ENCODE data around the gene AFAP1.

The AFAP1 gene

DNA sequence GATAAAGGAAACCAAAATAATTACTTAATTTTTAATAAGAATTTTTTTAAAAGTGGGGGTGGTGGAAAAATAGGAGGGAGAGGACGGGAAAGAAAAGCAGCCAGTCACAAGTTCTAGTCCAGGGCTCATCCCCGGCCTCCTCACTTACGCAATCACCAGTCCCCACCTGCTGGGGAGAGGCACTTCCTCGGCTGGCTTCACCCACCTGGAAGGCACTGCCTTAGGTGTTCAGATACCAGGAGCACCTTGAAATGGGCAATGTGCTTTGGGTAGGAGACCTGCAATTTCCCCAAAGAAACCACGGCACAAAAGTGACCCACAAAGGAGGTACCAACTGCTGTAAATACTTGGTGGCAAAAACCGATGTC lies 23.8 kb downstream of the AFAP1 start:
- Histone ChIP-seq H3K36me3 (no peaks in the 10 kb centered on the region), H3K4me1 (ENCODE audit: control insufficient read depth in 1 of 2, insufficient read depth in 1 of 2, low read depth in 1 of 2, low read length in 1 of 2) (peaks cover 0 to 7% of the 10 kb centered on the region in 2 experiments), H3K9me3 (no peaks in the 10 kb centered on the region), H3K27me3 (peaks cover 4% of the 10 kb centered on the region), H3K4me3 (ENCODE audit: low read depth in 1 of 2, low read length in 1 of 2) (no peak overlapping the region), H3K27ac (no peak overlapping the region)
- TF ChIP-seq, protein P1, sequence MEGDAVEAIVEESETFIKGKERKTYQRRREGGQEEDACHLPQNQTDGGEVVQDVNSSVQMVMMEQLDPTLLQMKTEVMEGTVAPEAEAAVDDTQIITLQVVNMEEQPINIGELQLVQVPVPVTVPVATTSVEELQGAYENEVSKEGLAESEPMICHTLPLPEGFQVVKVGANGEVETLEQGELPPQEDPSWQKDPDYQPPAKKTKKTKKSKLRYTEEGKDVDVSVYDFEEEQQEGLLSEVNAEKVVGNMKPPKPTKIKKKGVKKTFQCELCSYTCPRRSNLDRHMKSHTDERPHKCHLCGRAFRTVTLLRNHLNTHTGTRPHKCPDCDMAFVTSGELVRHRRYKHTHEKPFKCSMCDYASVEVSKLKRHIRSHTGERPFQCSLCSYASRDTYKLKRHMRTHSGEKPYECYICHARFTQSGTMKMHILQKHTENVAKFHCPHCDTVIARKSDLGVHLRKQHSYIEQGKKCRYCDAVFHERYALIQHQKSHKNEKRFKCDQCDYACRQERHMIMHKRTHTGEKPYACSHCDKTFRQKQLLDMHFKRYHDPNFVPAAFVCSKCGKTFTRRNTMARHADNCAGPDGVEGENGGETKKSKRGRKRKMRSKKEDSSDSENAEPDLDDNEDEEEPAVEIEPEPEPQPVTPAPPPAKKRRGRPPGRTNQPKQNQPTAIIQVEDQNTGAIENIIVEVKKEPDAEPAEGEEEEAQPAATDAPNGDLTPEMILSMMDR (IDR thresholded peaks at IDR 0.05) = no peak

DNA sequence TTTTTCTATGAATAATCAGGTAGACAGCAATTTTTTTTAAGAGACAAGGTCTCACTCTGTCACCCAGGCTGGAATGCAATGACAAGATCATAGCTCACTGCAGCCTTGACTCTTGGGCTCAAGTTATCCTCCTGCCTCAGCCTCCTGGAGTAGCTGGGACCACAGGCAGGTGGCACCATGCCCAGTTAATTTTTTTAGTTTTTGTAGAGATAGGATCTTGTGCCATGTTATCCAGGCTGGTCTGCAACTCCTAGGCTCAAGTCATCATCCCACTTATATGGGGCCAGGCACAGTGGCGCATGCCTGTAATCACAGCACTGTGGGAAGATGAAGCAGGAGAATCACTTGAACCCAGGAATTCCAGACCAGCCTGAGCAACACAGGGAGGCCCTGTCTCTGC lies 26.8 kb downstream of the AFAP1 start:
- H3K4me1 ChIP-seq (ENCODE audit: control insufficient read depth in 1 of 2, insufficient read depth in 1 of 2, low read depth in 1 of 2, low read length in 1 of 2) = peaks cover 0 to 34% of the 10 kb centered on the region in 2 experiments
- H3K4me3 ChIP-seq (ENCODE audit: low read depth in 1 of 2, low read length in 1 of 2) = no peak overlapping the region
- H3K9me3 ChIP-seq = no peaks in the 10 kb centered on the region
- no peak overlapping the region for H3K27ac ChIP-seq
- H3K36me3 ChIP-seq = no peaks in the 10 kb centered on the region
- TF ChIP-seq, protein P1 (IDR thresholded peaks at IDR 0.05) = no peak
- peaks cover 7% of the 10 kb centered on the region for H3K27me3 ChIP-seq

DNA sequence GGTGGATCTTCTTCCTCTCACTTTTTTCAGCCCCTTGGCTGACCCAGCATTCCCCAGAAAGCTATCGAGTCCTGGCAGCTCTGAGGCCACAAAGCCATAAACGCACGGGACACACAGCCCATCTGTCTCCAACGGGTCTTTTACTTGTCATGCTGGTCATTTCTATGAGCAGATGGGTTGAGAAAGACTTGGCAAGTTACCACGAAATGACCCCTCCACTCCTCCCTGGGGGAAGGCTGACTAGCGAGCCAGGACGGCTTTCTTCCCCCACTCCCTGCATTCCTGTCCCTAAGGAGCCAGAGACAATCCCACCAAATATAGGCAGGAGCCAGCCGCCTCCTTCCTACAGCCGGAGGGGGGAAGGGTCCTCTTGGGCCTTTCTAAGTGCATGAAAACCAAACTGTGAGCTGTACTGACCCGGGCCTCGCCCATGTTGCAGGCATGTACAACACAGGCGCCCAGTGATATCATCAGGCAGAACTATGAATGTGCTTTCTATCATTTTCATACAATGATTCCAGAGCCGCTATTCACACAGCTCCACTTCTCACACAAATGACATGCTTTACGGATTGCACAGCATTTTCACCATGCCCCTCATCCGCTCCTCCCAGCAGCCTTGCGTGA lies 28.6 kb downstream of the AFAP1 start:
- Histone ChIP-seq H3K36me3 (no peaks in the 10 kb centered on the region), H3K27ac (peak overlapping the region; percentile 47), H3K4me3 (ENCODE audit: low read depth in 1 of 2, low read length in 1 of 2) (no peak overlapping the region), H3K27me3 (peaks cover 7% of the 10 kb centered on the region), H3K9me3 (no peaks in the 10 kb centered on the region), H3K4me1 (ENCODE audit: control insufficient read depth in 1 of 2, insufficient read depth in 1 of 2, low read depth in 1 of 2, low read length in 1 of 2) (peaks cover 0 to 34% of the 10 kb centered on the region in 2 experiments)
- TF ChIP-seq, protein P1 (IDR thresholded peaks at IDR 0.05) = no peak

DNA sequence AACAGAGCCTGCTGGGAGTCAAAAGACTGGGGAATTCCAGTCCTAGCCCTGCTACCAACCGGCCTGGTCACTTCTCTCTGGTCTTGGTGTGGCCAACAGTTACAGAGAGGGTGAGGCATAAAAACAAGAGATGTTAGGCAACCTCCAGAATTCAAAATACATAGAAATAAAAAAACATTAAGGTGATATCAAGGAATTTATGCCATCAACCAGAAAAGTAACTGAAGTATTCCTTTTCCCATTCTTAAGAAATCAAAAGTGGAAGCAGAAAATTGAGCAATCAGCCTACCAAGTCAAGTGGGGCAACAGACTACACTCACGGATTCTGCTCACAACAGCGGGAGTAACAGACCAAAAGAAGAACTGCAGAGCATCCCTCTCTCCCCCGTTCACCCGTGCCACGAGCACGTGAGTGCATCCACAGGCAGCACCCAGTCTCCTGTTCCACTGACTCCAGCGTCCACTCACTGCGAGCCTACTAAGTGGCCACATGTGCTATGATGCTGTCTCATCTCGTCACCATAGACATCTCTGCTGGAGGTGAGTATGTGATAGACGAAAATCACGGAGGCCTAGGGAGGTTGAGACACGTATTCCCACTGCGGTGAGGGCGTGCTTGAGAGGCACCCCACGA lies 29.3 kb downstream of the AFAP1 start:
- Histone ChIP-seq H3K27me3 (peaks cover 7% of the 10 kb centered on the region), H3K4me3 (ENCODE audit: low read depth in 1 of 2, low read length in 1 of 2) (no peak overlapping the region), H3K27ac (peak overlapping the region; percentile 47), H3K4me1 (ENCODE audit: control insufficient read depth in 1 of 2, insufficient read depth in 1 of 2, low read depth in 1 of 2, low read length in 1 of 2) (peaks cover 0 to 34% of the 10 kb centered on the region in 2 experiments), H3K36me3 (no peaks in the 10 kb centered on the region), H3K9me3 (no peaks in the 10 kb centered on the region)
- TF ChIP-seq, protein P1 (IDR thresholded peaks at IDR 0.05) = no peak

DNA sequence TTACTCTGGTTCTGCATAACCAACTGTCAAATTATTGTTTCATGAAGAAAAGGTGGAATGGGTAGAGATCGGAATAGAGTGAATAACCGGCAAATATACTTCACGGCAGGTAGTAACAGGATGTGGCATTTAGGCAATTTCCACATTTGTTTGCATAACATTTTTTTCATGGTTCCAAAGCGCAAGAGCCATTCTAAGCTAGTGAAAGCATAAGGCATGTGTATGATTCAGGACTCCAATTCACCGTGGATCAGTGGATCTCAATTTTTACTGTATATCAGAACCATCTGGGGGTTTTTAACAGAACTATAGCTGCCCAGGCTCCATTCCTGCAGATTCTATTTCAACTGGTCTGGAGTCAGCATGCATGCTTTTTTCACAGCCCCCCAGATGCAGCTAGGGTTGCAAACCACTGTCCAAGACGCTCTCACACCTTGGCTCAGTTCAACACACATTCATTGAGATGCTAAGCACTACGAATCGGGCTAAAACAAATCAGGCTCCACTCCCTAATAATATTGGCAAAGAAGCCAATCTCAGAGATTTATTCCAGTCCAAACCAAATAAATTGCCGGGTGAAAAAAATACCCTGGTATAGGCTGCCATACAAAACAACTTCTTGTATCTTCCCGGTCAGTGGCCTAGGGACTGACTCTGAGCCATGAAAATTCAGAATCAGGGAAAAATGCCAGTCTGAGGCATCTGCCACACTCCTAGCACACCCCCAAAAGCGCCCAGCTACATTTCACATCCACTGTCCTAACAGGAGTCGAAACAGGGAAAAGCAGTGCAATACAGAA lies 30.0 kb downstream of the AFAP1 start:
- H3K27me3 ChIP-seq = peaks cover 9% of the 10 kb centered on the region
- TF ChIP-seq, protein P1 (IDR thresholded peaks at IDR 0.05) = no peak
- H3K27ac ChIP-seq = peak overlapping the region; percentile 47
- H3K36me3 ChIP-seq = no peaks in the 10 kb centered on the region
- peaks cover 0 to 34% of the 10 kb centered on the region in 2 experiments for H3K4me1 ChIP-seq (ENCODE audit: control insufficient read depth in 1 of 2, insufficient read depth in 1 of 2, low read depth in 1 of 2, low read length in 1 of 2)
- no peaks in the 10 kb centered on the region for H3K9me3 ChIP-seq
- H3K4me3 ChIP-seq (ENCODE audit: low read depth in 1 of 2, low read length in 1 of 2) = no peak overlapping the region
